Naive thymus-derived CD4-positive, alpha-beta T cell (primary cell): ENCODE data around the gene FGD1. TPM values are rescaled to one million over a fixed set of nuclear protein-coding genes. Genes with fewer than 3 reads are reported as not detected.

Source experiments
- ATAC-seq: fragments of 150-1000 bp; cut with Tn5 transposase; 2 replicates; pipeline ENCODE4 v1.10.0; 2021; ENCODE audit warnings: mild to moderate bottlenecking, moderate library complexity
- CTCF ChIA-PET: fragments of 350-600 bp; sonication (Branson Sonifier 250); formaldehyde crosslinking; loops from one replicate; lab custom pipeline; 2021; ENCODE audit warnings: antibody characterized with exemption; lab: Charles Lee
- POLR2A ChIA-PET: fragments of 350-600 bp; sonication (Branson Sonifier 250); formaldehyde crosslinking; loops from one replicate; lab custom pipeline; 2021; ENCODE audit warnings: antibody characterized with exemption, inconsistent platforms; lab: Charles Lee
- DNase-seq, 9 donors: peaks; one replicate each; pipeline versions ENCODE4 v3.0.0 to v3.0.0-alpha.2; 2020 to 2022; ENCODE audit warnings: mixed read lengths in 1 of 9
- H3K27ac ChIP-seq: one replicate; pipeline ENCODE4 v1.7.0; 2013; ENCODE audit warnings: mild to moderate bottlenecking, low read depth, low read length, moderate library complexity
- H3K27me3 ChIP-seq, 2 donors: one replicate each; pipeline ENCODE4 v1.7.0; 2013; ENCODE audit warnings: low read length in 2 of 2, mild to moderate bottlenecking in 2 of 2, moderate library complexity in 2 of 2; ENCODE audit not compliant: control insufficient read depth in 2 of 2, insufficient read depth in 2 of 2
- H3K36me3 ChIP-seq, 3 experiments: 1 replicate in 2 of 3; 2 replicates in 1 of 3; pipeline ENCODE4 v1.7.0; 2013; ENCODE audit warnings: low read length in 3 of 3, mild to moderate bottlenecking in 3 of 3, moderate library complexity in 1 of 3; ENCODE audit not compliant: insufficient read depth in 3 of 3, control insufficient read depth in 2 of 3
- H3K4me1 ChIP-seq, 2 donors: one replicate each; pipeline ENCODE4 v1.7.0; 2013; ENCODE audit warnings: low read length in 2 of 2, mild to moderate bottlenecking in 2 of 2, moderate library complexity in 1 of 2; ENCODE audit not compliant: control insufficient read depth in 2 of 2, insufficient read depth in 2 of 2
- H3K4me3 ChIP-seq: 2 replicates; pipeline ENCODE4 v1.7.0; 2013; ENCODE audit warnings: mild to moderate bottlenecking, low read length
- H3K9me3 ChIP-seq, 3 experiments: 1 replicate in 2 of 3; 2 replicates in 1 of 3; pipeline ENCODE4 v1.7.0; 2013; ENCODE audit warnings: low read length in 3 of 3; ENCODE audit not compliant: control insufficient read depth in 2 of 3
- H3K27ac Mint-ChIP-seq, 9 donors: one replicate each; pipeline ENCODE4 v1.8.0; 2020 to 2022; ENCODE audit warnings: mixed read lengths in 9 of 9, mild to moderate bottlenecking in 8 of 9, moderate library complexity in 5 of 9, inconsistent platforms in 2 of 9
- H3K27me3 Mint-ChIP-seq, 5 donors: one replicate each; pipeline ENCODE4 v1.8.0; 2021 to 2022; ENCODE audit warnings: mixed read lengths in 5 of 5, mild to moderate bottlenecking in 1 of 5
- H3K36me3 Mint-ChIP-seq, 5 donors: one replicate each; pipeline ENCODE4 v1.8.0; 2020 to 2022; ENCODE audit warnings: mixed read lengths in 5 of 5, mild to moderate bottlenecking in 3 of 5, inconsistent platforms in 1 of 5
- H3K4me1 Mint-ChIP-seq, 7 donors: one replicate each; pipeline ENCODE4 v1.8.0; 2020 to 2022; ENCODE audit warnings: mixed read lengths in 7 of 7, mild to moderate bottlenecking in 3 of 7, inconsistent platforms in 1 of 7
- H3K4me3 Mint-ChIP-seq, 10 donors: one replicate each; pipeline ENCODE4 v1.8.0; 2020 to 2022; ENCODE audit warnings: mild to moderate bottlenecking in 10 of 10, mixed read lengths in 10 of 10, moderate library complexity in 6 of 10, inconsistent platforms in 2 of 10
- H3K9me3 Mint-ChIP-seq, 11 donors: one replicate each; pipeline ENCODE4 v1.8.0; 2020 to 2022; ENCODE audit warnings: mixed read lengths in 11 of 11, mild to moderate bottlenecking in 4 of 11, inconsistent platforms in 1 of 11, moderate library complexity in 1 of 11
- intact Hi-C, 2 donors: fragments of 100-400 bp; cut with micrococcal nuclease; formaldehyde crosslinking; loops; one replicate each; pipeline ENCODE4 v1.15.1; 2023
- polyA plus RNA-seq, 2 donors: library from polyadenylated mRNA; unstranded; fragments of 300-500 nt; fragmentation: Illumina TruSeq; gene quantifications; one replicate each; pipeline ENCODE4 v1.2.3, GENCODE V29; 2021
- total RNA-seq, 6 experiments: library from RNA in 5 of 6; stranded (reverse) in 5 of 6; gene quantifications; 1 replicate in 5 of 6; 2 replicates in 1 of 6; pipeline ENCODE4 v1.2.3 and lab custom pipeline; 2021 to 2026

FGD1 gene
- total and polyA plus RNA-seq, 7 experiments from 2014 or later: 0.07 to 1.1 (median 0.57) TPM; not detected in 3

- DNase-seq: no peak
- Histone ChIP-seq H3K9me3 (no peaks in the 10 kb centered on the region), H3K27me3 (no peaks in the 10 kb centered on the region), H3K36me3 (peaks cover 0 to 32% (median 0%) of the 10 kb centered on the region in 3 experiments), H3K27ac (no peak overlapping the region), H3K4me1 (peaks cover 6 to 11% of the 10 kb centered on the region in 2 donors), H3K4me3 (no peak overlapping the region)
- Mint-ChIP-seq H3K36me3 (peaks cover 0 to 7% (median 3%) of the 10 kb centered on the region in 5 donors), H3K4me3 (no peak overlapping the region), H3K27ac (no peak overlapping the region), H3K27me3 (no peaks in the 10 kb centered on the region), H3K4me1 (peaks cover 15 to 29% (median 19%) of the 10 kb centered on the region in 7 donors), H3K9me3 (peaks cover 0 to 4% (median 0%) of the 10 kb centered on the region in 11 donors)
- ChIA-PET POLR2A (interaction anchor here (0.6 kb wide), 1 partner anchor 205 kb away, joined by 4 read pairs; no protein-coding TSS in a partner anchor), CTCF (no interaction called here)
- ATAC-seq: no peak
- intact Hi-C loops: no loop called here
Measured at GRCh38 chrX:54446084-54446483, 50.0 kb downstream of the FGD1 start.

GRCh38 chrX:54444752-54445151 lies 51.3 kb downstream of the FGD1 start:
- intact Hi-C loops: loop anchor here (5.0 kb wide), 2 partner anchors 363 to 613 kb away; partner anchors contain the start of gene MAGED2 (in 1 of the 2)
- no peak for DNase-seq
- Mint-ChIP-seq H3K27ac (peak overlapping the region in 1 of 9 donors; percentile 38), H3K36me3 (peaks cover 0 to 7% (median 3%) of the 10 kb centered on the region in 5 donors), H3K9me3 (peaks cover 0 to 3% (median 0%) of the 10 kb centered on the region in 11 donors), H3K4me1 (peaks cover 13 to 37% (median 25%) of the 10 kb centered on the region in 7 donors), H3K27me3 (no peaks in the 10 kb centered on the region), H3K4me3 (no peak overlapping the region)
- H3K36me3 ChIP-seq: peaks cover 0 to 35% (median 0%) of the 10 kb centered on the region in 3 experiments
- POLR2A ChIA-PET: no interaction called here
- no peak for ATAC-seq
- no peaks in the 10 kb centered on the region for H3K9me3 ChIP-seq
- H3K27me3 ChIP-seq: no peaks in the 10 kb centered on the region
- H3K27ac ChIP-seq: no peak overlapping the region
- CTCF ChIA-PET: no interaction called here
- H3K4me1 ChIP-seq: peaks cover 8 to 12% of the 10 kb centered on the region in 2 donors
- H3K4me3 ChIP-seq: no peak overlapping the region

GRCh38 chrX:54442790-54443189 lies 53.2 kb downstream of the FGD1 start:
- no peak overlapping the region for H3K27ac Mint-ChIP-seq

GRCh38 chrX:54439960-54440871 lies 55.8 kb downstream of the FGD1 start, which contains the start of gene TSR2:
TSS of gene TSR2 (plus strand) at chrX:54440404. CDS start at chrX:54440422, 18 bp downstream.
- Mint-ChIP-seq H3K36me3 (peaks cover 0 to 7% (median 3%) of the 10 kb centered on the region in 5 donors), H3K27ac (peak within 1 kb of the TSS; percentile 73 to 94 (median 86))

More at GRCh38 chrX:54442790-54443189, 53.2 kb downstream of the FGD1 start:
- Mint-ChIP-seq H3K36me3 (peaks cover 0 to 7% (median 3%) of the 10 kb centered on the region in 5 donors), H3K4me1 (peaks cover 15 to 39% (median 26%) of the 10 kb centered on the region in 7 donors), H3K9me3 (peaks cover 0 to 3% (median 0%) of the 10 kb centered on the region in 11 donors), H3K4me3 (peak overlapping the region in 2 of 10 donors; percentile 32 to 100), H3K27me3 (no peaks in the 10 kb centered on the region)
- H3K27ac ChIP-seq: no peak overlapping the region
- no peak for DNase-seq
- H3K36me3 ChIP-seq: peaks cover 0 to 35% (median 0%) of the 10 kb centered on the region in 3 experiments
- intact Hi-C loops: loop anchor here (5.0 kb wide), 2 partner anchors 365 to 615 kb away; partner anchors contain the start of gene MAGED2 (in 1 of the 2)
- H3K4me1 ChIP-seq: peaks cover 8 to 12% of the 10 kb centered on the region in 2 donors
- ChIA-PET POLR2A (no interaction called here), CTCF (no interaction called here)
- no peak overlapping the region for H3K4me3 ChIP-seq
- ATAC-seq: no peak
- H3K9me3 ChIP-seq: no peaks in the 10 kb centered on the region
- H3K27me3 ChIP-seq: no peaks in the 10 kb centered on the region

GRCh38 chrX:54435121-54435520 lies 60.9 kb downstream of the FGD1 start:
- ChIA-PET CTCF (no interaction called here), POLR2A (no interaction called here)
- H3K27me3 ChIP-seq: no peaks in the 10 kb centered on the region
- no peaks in the 10 kb centered on the region for H3K4me1 ChIP-seq
- H3K4me1 Mint-ChIP-seq: peaks cover 0 to 6% (median 5%) of the 10 kb centered on the region in 7 donors
- no peak for DNase-seq
- no peak for ATAC-seq
- H3K4me3 ChIP-seq: no peak overlapping the region
- H3K9me3 ChIP-seq: no peaks in the 10 kb centered on the region
- H3K27ac ChIP-seq: no peak overlapping the region
- no peak overlapping the region for H3K4me3 Mint-ChIP-seq
- no peaks in the 10 kb centered on the region for H3K27me3 Mint-ChIP-seq
- intact Hi-C loops: no loop called here
- H3K36me3 Mint-ChIP-seq: no peaks in the 10 kb centered on the region
- H3K36me3 ChIP-seq: no peaks in the 10 kb centered on the region
- no peak overlapping the region for H3K27ac Mint-ChIP-seq
- H3K9me3 Mint-ChIP-seq: no peaks in the 10 kb centered on the region

More at GRCh38 chrX:54439960-54440871, 55.8 kb downstream of the FGD1 start, which contains the start of gene TSR2:
- H3K9me3 Mint-ChIP-seq: peaks cover 0 to 1% (median 0%) of the 10 kb centered on the region in 11 donors
- Histone ChIP-seq H3K27ac (peak within 1 kb of the TSS; percentile 81), H3K36me3 (peaks cover 0 to 26% (median 0%) of the 10 kb centered on the region in 3 experiments), H3K4me1 (peaks cover 8 to 12% of the 10 kb centered on the region in 2 donors), H3K27me3 (no peaks in the 10 kb centered on the region), H3K9me3 (no peaks in the 10 kb centered on the region), H3K4me3 (peak within 1 kb of the TSS; percentile 94)
- peak within 1 kb of the TSS; percentile 84 to 100 (median 92) for H3K4me3 Mint-ChIP-seq
- H3K4me1 Mint-ChIP-seq: peaks cover 15 to 39% (median 26%) of the 10 kb centered on the region in 7 donors
- intact Hi-C loops: loop anchor here (1.0 to 5.0 kb wide), 11 partner anchors 82 to 721 kb away; partner anchors contain the start of genes FAM120C (in 2 of the 2), GNL3L (in 2 of the 2), APEX2 (in 1 of the 2) and MAGED2 (in 1 of the 2)
- DNase-seq: peak; percentile 50 to 80 (median 74)
- CTCF ChIA-PET: no interaction called here
- POLR2A ChIA-PET: interaction anchor here (0.7 to 2.7 kb wide), 7 partner anchors 9 to 1049 kb away, joined by 3 to 14 read pairs (median 6); partner anchors contain the start of genes APEX2, FAM120C, GNL3L and PHF8
- no peaks in the 10 kb centered on the region for H3K27me3 Mint-ChIP-seq
- peak; percentile 99 for ATAC-seq

GRCh38 chrX:54430519-54430918 lies 65.5 kb downstream of the FGD1 start:
- intact Hi-C loops: no loop called here
- CTCF ChIA-PET: no interaction called here

More at GRCh38 chrX:54430519-54430918, 65.5 kb downstream of the FGD1 start:
- H3K27ac ChIP-seq: no peak overlapping the region
- peaks cover 0 to 2% (median 0%) of the 10 kb centered on the region in 11 donors for H3K9me3 Mint-ChIP-seq
- ATAC-seq (no peak), DNase-seq (no peak)
- H3K36me3 Mint-ChIP-seq: no peaks in the 10 kb centered on the region
- POLR2A ChIA-PET: no interaction called here
- H3K4me1 ChIP-seq: no peaks in the 10 kb centered on the region
- H3K27me3 Mint-ChIP-seq: peaks cover 0 to 3% (median 0%) of the 10 kb centered on the region in 5 donors
- H3K4me1 Mint-ChIP-seq: no peaks in the 10 kb centered on the region
- no peak overlapping the region for H3K4me3 ChIP-seq
- H3K9me3 ChIP-seq: no peaks in the 10 kb centered on the region
- H3K4me3 Mint-ChIP-seq: no peak overlapping the region
- no peaks in the 10 kb centered on the region for H3K27me3 ChIP-seq
- H3K27ac Mint-ChIP-seq: no peak overlapping the region
- no peaks in the 10 kb centered on the region for H3K36me3 ChIP-seq
